ENCODE data around the gene TRAPPC3L.
A peak's percentile ranks its signal among the peaks of the same experiment; 100 is the strongest.

TRAPPC3L gene

DNA sequence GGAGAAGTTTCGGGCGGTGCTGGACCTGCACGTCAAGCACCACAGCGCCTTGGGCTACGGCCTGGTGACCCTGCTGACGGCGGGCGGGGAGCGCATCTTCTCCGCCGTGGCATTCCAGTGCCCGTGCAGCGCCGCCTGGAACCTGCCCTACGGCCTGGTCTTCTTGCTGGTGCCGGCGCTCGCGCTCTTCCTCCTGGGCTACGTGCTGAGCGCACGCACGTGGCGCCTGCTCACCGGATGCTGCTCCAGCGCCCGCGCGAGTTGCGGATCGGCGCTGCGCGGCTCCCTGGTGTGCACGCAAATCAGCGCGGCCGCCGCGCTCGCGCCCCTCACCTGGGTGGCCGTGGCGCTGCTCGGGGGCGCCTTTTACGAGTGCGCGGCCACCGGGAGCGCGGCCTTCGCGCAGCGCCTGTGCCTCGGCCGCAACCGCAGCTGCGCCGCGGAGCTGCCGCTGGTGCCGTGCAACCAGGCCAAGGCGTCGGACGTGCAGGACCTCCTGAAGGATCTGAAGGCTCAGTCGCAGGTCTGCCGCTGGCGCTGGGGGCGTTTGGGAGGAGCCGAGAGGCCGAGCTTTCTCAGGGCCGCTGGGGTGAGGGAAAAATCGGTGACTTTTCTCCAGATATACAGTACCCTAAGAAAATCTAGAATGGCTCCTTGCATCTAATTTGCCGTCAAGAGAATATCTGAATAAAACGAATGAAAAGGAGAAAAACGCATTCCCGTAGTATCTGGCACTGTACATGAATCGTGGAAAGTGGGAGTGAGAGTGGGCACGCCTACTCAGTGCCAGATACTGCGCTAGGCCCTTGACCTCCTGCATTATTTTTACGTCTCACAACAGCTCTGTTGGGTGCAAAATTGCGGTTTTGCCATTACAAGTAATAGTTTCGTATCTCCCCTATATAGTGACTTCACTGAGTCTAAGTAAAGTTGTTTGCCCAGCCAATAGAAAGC lies 83.3 kb downstream of the TRAPPC3L start:
- DNase-seq (ENCODE audit: low read depth): no peak

DNA sequence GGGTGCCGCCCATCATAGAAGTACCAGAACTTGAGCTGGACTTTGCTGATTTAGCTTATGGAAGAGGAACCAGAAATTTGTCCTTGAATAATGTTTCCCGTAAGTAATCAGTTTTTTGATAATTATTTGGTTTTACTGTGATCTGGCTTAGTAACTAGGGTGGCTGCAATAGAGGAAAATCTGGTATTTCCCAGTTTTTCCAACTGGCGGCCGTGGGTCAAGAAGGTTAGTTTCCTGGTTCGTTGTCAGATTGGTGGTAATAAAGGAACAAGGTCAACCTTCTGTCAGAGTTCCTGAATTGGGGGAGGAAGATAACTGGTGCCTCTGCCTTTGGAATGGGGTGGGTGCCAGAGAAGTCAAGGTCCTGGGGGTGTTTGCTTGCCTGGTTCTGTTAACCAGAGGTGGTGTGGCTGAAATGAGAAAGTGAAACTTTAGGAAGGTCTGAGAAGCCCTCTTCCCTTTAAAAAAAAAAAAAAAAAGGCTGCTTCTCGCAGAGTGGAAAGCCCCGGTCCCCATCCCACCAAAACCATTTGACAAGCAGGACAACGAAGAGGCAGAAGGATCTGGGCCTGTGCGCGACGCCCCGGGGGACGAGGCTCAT lies 84.1 kb downstream of the TRAPPC3L start, which contains the start of gene CALHM6:
TSS of gene CALHM6 (plus strand) at position 45 of the 601 bp plus-strand sequence. CDS start at position 600, 555 bp downstream.
- no peak for DNase-seq (ENCODE audit: low read depth)

DNA sequence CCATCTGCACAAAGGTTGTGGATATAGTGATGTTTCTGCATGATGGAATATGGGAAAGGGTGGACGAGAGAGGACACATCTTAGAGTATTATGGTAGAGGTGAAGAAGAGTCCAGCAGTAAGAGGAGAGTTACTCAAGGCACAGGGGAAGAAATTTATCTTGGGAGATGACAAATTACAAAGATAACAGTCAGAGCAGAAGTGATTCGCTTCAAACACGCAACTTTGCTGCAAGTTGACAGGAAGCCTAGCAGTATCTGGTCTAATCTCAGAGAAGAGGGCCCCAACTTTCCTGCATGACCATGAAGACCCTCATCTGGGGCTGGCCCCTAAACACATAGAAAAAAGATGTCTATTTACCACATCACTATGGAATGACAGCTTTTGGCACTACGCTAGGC lies 85.6 kb downstream of the TRAPPC3L start:
- DNase-seq (ENCODE audit: low read depth): no peak

DNA sequence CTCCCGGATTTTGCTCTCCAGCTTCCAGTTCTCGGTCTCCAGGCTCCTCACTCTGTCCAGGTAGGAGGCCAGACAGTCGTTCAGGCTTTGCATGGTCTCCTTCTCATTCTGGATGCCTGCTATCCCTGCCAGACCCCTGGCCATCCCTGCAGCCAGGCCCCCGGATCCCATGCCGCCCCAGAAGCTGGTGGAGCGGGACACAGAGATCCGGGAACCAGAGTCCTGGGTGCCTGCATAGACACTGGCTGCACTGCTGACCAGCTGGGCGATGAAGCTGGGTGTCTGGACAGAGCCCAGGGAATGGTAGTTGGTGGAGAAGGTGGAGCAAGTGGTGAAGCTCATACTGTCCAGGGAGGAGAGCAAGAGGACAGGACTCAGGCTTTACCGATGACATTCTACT lies 87.2 kb downstream of the TRAPPC3L start:
- DNase-seq (ENCODE audit: low read depth): no peak

DNA sequence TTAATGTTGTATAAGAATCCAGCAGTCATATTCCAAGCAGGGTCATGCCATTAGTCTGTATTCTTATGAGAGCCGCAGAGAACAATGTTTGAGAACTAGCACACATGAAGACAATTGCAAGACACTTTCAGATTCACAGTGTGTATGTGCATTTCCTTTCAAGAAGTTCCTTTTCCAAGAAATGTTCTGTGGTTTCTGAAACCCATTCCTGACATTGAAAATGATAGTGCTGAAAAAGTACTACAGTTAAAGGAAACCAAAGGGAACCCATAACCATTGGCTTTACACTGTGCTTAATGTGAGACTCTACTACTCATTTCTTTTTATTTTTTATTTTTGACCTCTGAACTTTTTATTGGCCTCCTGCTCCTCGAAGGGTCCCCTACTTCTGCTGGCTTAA lies 88.6 kb downstream of the TRAPPC3L start:
- no peak for DNase-seq (ENCODE audit: low read depth)

DNA sequence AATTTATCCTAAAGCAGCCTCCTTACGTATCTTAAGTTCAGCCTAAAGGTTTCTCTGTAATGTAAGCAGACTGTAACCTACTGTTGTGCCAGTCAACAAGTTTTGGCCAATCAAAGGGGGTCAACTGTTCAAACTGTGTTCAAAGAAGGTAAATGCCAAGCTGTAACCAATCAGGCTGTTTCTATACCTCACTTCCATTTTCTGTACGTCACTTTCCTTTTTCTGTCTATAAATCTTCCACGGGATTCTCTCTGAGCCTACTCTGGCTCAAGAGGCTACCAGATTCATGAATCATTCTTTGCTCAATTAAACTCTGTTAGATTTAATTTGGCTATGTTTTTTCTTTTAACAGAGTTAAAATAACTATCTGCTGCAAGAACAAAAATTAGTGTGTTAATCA lies 89.4 kb downstream of the TRAPPC3L start:
- DNase-seq (ENCODE audit: low read depth): no peak

DNA sequence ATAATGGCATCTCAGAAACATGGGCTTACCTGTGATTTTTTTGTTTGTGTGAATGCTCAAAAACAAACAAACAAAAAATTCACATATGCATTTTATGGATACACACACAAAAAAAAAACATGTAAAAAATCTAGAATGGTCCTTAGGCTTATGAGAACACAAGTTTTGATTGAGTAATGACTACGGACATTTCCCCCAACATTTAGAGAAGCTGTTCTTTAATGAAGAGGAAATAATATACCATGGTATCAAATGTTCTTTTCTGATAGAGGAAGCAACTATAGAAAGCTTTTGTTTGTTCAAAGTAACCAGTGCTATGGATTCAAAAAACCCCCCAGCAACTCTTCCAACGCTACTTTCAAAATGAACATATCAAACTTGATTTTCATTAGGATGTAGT lies 93.0 kb downstream of the TRAPPC3L start:
- DNase-seq (ENCODE audit: low read depth): no peak

DNA sequence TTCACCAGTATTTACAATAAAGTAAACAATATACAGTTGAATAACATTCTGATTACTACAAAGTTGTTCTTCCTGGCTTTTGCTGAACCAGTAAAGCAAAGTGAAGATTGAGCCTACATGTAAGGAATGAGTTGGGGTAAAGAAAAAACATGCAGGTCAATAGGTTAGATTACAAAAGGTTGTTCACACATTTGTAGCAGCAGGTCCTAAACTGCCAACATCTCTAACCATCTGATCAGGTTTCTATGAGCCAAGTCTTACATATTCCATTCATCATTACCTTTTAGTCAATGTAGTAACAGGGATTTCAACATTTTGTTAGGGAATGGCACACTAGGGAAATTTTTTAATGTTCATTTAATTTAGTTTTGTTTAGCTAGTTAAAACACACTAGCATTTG lies 93.6 kb downstream of the TRAPPC3L start:
- no peak for DNase-seq (ENCODE audit: low read depth)

DNA sequence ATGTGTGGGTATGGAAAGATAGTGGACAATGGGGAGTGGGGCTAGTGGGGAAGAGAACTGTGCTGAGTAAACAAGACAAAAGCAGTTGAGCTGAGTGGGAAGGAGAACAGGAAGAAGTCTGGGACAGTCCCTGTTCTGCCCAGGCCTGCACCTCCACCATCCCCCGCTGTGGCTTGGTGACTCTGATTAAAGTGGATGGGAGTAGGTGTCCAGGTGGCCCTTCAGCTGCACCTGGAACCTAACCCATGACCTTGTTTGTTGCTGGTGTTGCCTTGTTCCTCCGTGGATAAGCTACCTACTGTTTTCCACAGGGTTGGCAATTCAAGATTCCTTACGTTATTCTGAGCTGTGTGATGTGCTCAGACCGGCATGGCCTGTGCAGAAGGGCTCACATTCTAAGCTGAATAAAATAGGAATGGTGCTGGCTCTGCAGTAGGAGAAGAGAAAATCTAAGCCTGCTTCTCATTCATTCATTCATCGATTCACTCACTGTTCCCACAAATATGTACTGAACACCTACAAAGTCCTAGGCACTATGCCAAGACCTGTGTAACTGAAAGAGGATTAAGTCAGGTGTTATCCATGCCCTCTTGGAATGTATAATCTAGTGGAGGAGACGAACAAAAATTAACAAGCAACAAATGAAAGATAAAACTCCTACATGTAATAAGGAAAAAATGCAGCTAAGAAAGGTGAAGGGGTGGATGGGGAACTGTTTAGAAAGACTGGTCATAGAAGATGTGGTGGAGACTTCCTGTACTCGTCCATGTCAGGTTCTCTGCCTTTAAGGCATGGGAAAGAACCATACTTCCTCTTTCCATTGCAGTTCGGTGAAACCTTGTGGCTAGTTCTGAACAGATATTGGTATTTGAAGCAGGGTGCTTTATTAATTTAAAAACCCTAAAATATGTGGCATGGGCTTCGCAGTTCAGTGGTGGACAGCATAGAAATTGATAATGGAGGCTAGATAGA lies 94.4 kb downstream of the TRAPPC3L start:
- no peak for DNase-seq (ENCODE audit: low read depth)

DNA sequence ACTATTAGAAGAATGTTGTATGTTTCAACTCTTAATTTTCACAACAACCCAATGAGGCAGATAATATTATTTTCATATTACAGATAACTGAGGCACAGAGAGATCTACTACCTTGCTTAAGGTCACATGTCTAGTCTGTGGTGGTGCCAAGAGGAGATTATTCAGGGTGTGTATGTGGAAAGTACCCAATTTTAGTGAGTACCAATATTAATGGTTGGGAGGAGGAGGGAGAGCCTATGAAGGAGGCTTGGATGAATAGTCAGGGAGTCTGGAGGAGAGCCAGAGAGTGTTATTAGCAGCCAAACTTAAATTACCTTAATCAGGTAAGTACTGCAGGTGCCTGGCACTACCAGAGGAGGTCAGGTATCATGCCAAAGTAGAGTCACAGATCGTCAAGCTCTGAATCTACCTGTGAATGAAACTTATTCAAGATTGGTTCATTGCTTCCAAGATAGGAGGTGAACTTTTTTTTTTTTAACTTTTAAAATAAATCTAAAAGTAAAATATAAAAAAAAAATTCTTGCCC lies 95.2 kb downstream of the TRAPPC3L start:
- no peak for DNase-seq (ENCODE audit: low read depth)

DNA sequence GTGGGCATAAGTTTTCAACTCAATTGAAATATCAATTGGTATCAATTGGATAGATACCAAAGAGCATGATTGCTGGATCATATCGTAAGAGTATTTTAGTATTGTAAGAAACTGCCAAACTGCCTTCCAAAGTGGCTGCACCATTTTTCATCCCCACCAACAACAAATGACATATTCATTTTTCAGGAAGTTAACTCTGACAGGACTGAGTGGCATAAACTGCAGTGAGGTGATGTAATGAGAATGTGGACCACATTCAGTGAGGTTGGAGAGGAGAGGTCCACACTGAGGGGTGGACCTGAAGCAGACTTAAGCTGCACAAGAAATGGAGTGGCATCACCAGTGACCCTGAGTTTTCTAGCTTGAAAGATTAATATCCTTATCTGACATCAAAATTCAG lies 95.9 kb downstream of the TRAPPC3L start:
- no peak for DNase-seq (ENCODE audit: low read depth)

DNA sequence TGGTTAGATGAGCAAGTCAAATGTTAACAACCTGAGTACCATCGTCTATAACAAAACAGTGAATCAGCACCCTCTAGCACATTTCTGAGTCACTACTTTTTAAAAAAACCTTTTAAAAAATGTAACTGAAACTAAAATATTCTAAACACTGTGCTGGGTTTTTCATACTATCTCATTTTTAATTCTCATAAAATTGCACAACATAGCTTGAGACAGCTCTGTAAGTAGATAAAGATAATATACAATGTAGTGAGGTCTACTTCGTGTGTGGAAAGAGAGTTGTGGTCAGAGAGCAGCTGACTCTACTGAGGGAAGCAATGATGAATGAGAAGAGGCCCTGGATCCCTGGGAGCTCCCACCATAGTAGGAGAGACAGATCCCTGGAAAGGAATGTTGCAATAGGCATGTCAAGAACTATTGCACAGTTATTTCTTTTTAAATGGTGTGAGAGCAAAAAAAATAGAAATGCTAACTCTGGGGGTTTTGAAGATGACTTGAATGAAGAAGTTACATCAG lies 97.9 kb downstream of the TRAPPC3L start:
- DNase-seq (ENCODE audit: low read depth): peak; percentile 97

DNA sequence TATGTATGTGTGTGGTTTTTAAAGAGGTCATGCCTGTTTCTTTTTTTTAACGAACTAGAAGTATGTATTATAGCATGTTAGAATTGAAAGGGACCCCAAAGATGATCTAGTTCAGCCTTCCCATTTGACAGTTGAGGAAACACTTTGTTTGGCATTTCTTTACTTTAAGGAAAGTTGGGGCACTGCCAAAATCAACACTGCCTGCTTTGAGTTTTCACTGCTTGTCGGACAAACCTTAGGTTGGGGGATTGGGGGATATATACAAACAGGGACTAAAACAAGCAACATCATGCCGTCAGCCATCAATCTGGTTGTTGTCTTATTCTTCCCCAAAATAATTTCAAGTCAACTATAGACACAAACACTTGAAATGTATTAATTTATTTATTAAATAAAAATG lies 98.4 kb downstream of the TRAPPC3L start:
- no peak for DNase-seq (ENCODE audit: low read depth)

DNA sequence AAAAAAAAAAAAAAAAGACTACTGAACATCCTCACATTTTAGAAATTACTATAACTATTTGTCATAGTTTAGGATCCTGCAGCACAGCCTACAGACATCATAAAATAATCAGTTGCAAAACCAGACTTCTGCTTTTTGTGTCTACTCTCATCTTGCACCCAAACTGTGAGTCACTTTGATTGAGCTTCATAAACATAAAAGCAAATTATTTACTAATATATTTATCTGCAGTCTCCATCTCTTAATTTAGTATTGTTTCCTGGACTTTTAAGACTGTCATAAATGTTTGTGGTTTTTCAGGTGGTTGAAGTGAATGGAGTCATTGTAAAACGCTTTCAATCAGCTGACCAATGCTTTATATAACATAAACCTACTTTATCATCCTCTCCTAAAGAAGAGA lies 99.1 kb downstream of the TRAPPC3L start:
- no peak for DNase-seq (ENCODE audit: low read depth)

DNA sequence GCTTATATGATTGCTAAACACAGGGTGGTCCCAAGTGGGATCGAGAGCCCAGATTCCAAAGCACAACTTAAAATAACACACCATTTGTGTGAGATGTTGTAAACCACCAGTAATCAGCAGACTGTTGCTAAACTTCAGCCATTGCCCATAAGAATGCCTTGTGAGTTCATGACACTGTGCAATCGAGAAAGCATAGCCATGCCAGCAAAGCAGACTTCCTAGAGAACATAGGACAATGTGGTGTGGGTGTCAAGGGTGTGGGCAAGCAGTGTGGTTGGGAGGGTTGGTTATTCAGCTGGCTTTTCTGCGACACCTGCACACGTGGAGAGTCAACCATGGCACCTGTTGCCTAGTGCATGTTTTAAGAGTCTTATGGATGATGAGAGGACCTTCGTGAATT lies 100.4 kb downstream of the TRAPPC3L start:
- DNase-seq (ENCODE audit: low read depth): no peak
